BE2C (cell line): ENCODE data around the gene POU6F2.

Experiments
- DNase-seq: peaks from one replicate; pipeline ENCODE4 v3.0.0-alpha.2; 2020
- H3K27me3 ChIP-seq: fragments of 250-450 bp; sonication (Bioruptor Pico); 2 replicates; pipeline ENCODE4 v1.5.1; 2020; ENCODE audit warnings: mild to moderate bottlenecking
- H3K36me3 ChIP-seq: fragments of 250-450 bp; sonication (Bioruptor Pico); 2 replicates; pipeline ENCODE4 v1.5.1; 2020; ENCODE audit warnings: mild to moderate bottlenecking
- H3K4me1 ChIP-seq: fragments of 250-450 bp; sonication (Bioruptor Pico); 2 replicates; pipeline ENCODE4 v1.5.1; 2020
- H3K4me3 ChIP-seq: 2 replicates; pipeline ENCODE4 v1.5.1; 2011; ENCODE audit warnings: low read depth, low read length
- H3K9me3 ChIP-seq: fragments of 250-450 bp; sonication (Bioruptor Pico); 2 replicates; pipeline ENCODE4 v1.5.1; 2020
- CTCF ChIP-seq: IDR thresholded peaks from 2 replicates; pipeline ENCODE4 v1.5.1; 2012; ENCODE audit warnings: mild to moderate bottlenecking, low read depth, low read length

POU6F2 gene

GRCh38 chr7:39394105-39394680 lies 416.5 kb downstream of the POU6F2 start:
- no peak for DNase-seq
- H3K27me3 ChIP-seq, result peaks cover 3% of the 10 kb centered on the region; the same call in 1 of the 2 replicates

GRCh38 chr7:39399458-39399857 lies 421.7 kb downstream of the POU6F2 start:
- Histone ChIP-seq H3K4me3 (no peak overlapping the region), H3K36me3 (no peaks in the 10 kb centered on the region), H3K27me3 (peaks cover 8% of the 10 kb centered on the region; the same call in 1 of the 2 replicates), H3K9me3 (no peaks in the 10 kb centered on the region), H3K4me1 (no peaks in the 10 kb centered on the region)
- TF ChIP-seq CTCF, result no peak
- DNase-seq, result no peak

More at GRCh38 chr7:39394105-39394680, 416.5 kb downstream of the POU6F2 start:
- no peaks in the 10 kb centered on the region for H3K36me3 ChIP-seq
- H3K4me3 ChIP-seq, result no peak overlapping the region
- no peaks in the 10 kb centered on the region for H3K4me1 ChIP-seq
- TF ChIP-seq CTCF, result no peak
- H3K9me3 ChIP-seq, result no peaks in the 10 kb centered on the region

GRCh38 chr7:39399986-39400385 lies 422.3 kb downstream of the POU6F2 start:
- DNase-seq, result no peak
- H3K4me3 ChIP-seq, result no peak overlapping the region
- no peak for TF ChIP-seq CTCF
- H3K36me3 ChIP-seq, result no peaks in the 10 kb centered on the region
- no peaks in the 10 kb centered on the region for H3K9me3 ChIP-seq
- H3K27me3 ChIP-seq, result peaks cover 8% of the 10 kb centered on the region; the same call in 1 of the 2 replicates
- no peaks in the 10 kb centered on the region for H3K4me1 ChIP-seq

GRCh38 chr7:39400836-39401235 lies 423.1 kb downstream of the POU6F2 start:
- Histone ChIP-seq H3K4me3 (no peak overlapping the region), H3K27me3 (peaks cover 8% of the 10 kb centered on the region; the same call in 1 of the 2 replicates), H3K4me1 (no peaks in the 10 kb centered on the region), H3K36me3 (no peaks in the 10 kb centered on the region), H3K9me3 (no peaks in the 10 kb centered on the region)
- TF ChIP-seq CTCF, result no peak
- no peak for DNase-seq

- H3K4me1 ChIP-seq, result no peaks in the 10 kb centered on the region
- no peak overlapping the region for H3K4me3 ChIP-seq
- H3K36me3 ChIP-seq, result no peaks in the 10 kb centered on the region
- no peak for TF ChIP-seq CTCF
- peaks cover 8% of the 10 kb centered on the region; the same call in 1 of the 2 replicates for H3K27me3 ChIP-seq
- no peak for DNase-seq
- H3K9me3 ChIP-seq, result no peaks in the 10 kb centered on the region
Measured at GRCh38 chr7:39402034-39402433, 424.3 kb downstream of the POU6F2 start.

GRCh38 chr7:39404907-39405306 lies 427.2 kb downstream of the POU6F2 start:
- DNase-seq, result no peak
- Histone ChIP-seq H3K4me1 (no peaks in the 10 kb centered on the region), H3K4me3 (no peak overlapping the region), H3K27me3 (peaks cover 5% of the 10 kb centered on the region; the same call in 1 of the 2 replicates), H3K9me3 (no peaks in the 10 kb centered on the region), H3K36me3 (no peaks in the 10 kb centered on the region)
- TF ChIP-seq CTCF, result no peak
